ENCODE measurements around the gene CROCC.

DNA sequence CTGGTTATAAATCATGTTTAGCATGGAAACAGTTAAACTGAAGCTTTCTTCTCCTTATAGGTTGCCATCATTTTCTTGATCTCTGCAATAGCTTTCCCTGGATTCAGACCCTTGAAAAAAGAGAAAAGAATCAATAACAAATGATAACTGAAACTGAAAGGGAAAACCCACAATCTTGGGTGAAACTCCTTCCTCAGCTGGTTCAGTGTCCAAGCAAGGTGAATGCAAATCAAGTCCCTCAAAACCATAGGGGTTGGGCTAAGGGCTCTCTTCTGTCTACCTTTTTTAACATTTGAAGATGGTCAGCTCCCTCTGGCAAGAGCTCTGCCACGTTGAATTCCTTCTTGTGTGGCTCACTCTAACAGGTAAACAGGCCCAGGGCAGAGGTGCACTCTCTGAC lies 97.1 kb downstream of the CROCC start:
- TF ChIP-seq TAF1 (IDR thresholded peaks at IDR 0.05; ENCODE audit: borderline replicate concordance, low read depth, low read length) (no peak), EP300 (IDR thresholded peaks at IDR 0.05; ENCODE audit: borderline replicate concordance in 1 of 2, low read depth in 1 of 2, low read length in 1 of 2) (no peak)
- TF ChIP-seq, protein P1, sequence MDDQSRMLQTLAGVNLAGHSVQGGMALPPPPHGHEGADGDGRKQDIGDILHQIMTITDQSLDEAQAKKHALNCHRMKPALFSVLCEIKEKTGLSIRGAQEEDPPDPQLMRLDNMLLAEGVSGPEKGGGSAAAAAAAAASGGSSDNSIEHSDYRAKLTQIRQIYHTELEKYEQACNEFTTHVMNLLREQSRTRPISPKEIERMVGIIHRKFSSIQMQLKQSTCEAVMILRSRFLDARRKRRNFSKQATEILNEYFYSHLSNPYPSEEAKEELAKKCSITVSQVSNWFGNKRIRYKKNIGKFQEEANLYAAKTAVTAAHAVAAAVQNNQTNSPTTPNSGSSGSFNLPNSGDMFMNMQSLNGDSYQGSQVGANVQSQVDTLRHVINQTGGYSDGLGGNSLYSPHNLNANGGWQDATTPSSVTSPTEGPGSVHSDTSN (IDR thresholded peaks at IDR 0.05): no peak
- TF ChIP-seq, protein P2, sequence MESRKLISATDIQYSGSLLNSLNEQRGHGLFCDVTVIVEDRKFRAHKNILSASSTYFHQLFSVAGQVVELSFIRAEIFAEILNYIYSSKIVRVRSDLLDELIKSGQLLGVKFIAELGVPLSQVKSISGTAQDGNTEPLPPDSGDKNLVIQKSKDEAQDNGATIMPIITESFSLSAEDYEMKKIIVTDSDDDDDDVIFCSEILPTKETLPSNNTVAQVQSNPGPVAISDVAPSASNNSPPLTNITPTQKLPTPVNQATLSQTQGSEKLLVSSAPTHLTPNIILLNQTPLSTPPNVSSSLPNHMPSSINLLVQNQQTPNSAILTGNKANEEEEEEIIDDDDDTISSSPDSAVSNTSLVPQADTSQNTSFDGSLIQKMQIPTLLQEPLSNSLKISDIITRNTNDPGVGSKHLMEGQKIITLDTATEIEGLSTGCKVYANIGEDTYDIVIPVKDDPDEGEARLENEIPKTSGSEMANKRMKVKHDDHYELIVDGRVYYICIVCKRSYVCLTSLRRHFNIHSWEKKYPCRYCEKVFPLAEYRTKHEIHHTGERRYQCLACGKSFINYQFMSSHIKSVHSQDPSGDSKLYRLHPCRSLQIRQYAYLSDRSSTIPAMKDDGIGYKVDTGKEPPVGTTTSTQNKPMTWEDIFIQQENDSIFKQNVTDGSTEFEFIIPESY (IDR thresholded peaks at IDR 0.05; ENCODE audit: borderline replicate concordance, low read depth): no peak
- TF ChIP-seq, protein P3, sequence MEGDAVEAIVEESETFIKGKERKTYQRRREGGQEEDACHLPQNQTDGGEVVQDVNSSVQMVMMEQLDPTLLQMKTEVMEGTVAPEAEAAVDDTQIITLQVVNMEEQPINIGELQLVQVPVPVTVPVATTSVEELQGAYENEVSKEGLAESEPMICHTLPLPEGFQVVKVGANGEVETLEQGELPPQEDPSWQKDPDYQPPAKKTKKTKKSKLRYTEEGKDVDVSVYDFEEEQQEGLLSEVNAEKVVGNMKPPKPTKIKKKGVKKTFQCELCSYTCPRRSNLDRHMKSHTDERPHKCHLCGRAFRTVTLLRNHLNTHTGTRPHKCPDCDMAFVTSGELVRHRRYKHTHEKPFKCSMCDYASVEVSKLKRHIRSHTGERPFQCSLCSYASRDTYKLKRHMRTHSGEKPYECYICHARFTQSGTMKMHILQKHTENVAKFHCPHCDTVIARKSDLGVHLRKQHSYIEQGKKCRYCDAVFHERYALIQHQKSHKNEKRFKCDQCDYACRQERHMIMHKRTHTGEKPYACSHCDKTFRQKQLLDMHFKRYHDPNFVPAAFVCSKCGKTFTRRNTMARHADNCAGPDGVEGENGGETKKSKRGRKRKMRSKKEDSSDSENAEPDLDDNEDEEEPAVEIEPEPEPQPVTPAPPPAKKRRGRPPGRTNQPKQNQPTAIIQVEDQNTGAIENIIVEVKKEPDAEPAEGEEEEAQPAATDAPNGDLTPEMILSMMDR (IDR thresholded peaks at IDR 0.05): no peak
- TF ChIP-seq, protein P4, sequence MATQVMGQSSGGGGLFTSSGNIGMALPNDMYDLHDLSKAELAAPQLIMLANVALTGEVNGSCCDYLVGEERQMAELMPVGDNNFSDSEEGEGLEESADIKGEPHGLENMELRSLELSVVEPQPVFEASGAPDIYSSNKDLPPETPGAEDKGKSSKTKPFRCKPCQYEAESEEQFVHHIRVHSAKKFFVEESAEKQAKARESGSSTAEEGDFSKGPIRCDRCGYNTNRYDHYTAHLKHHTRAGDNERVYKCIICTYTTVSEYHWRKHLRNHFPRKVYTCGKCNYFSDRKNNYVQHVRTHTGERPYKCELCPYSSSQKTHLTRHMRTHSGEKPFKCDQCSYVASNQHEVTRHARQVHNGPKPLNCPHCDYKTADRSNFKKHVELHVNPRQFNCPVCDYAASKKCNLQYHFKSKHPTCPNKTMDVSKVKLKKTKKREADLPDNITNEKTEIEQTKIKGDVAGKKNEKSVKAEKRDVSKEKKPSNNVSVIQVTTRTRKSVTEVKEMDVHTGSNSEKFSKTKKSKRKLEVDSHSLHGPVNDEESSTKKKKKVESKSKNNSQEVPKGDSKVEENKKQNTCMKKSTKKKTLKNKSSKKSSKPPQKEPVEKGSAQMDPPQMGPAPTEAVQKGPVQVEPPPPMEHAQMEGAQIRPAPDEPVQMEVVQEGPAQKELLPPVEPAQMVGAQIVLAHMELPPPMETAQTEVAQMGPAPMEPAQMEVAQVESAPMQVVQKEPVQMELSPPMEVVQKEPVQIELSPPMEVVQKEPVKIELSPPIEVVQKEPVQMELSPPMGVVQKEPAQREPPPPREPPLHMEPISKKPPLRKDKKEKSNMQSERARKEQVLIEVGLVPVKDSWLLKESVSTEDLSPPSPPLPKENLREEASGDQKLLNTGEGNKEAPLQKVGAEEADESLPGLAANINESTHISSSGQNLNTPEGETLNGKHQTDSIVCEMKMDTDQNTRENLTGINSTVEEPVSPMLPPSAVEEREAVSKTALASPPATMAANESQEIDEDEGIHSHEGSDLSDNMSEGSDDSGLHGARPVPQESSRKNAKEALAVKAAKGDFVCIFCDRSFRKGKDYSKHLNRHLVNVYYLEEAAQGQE (IDR thresholded peaks at IDR 0.05; ENCODE audit: low read depth, low read length): no peak
